Skeletal muscle tissue (tissue), 4 donors: Measurements from ENCODE around the gene TGFB1I1. TPM values are rescaled to one million over a fixed set of nuclear protein-coding genes. Genes with fewer than 3 reads are reported as not detected.
A peak's percentile ranks its signal among the peaks of the same experiment; 100 is the strongest.

Source experiments
- H3K27ac ChIP-seq: one replicate; pipeline ENCODE4 v1.7.0; 2013; ENCODE audit warnings: mild to moderate bottlenecking, low read depth, low read length, inconsistent platforms
- H3K27me3 ChIP-seq, 3 donors: one replicate each; pipeline ENCODE4 v1.7.0; 2013; ENCODE audit warnings: low read length in 3 of 3; ENCODE audit not compliant: control insufficient read depth in 3 of 3, insufficient read depth in 3 of 3
- H3K36me3 ChIP-seq, 3 donors: one replicate each; pipeline ENCODE4 v1.7.0; 2013; ENCODE audit warnings: low read length in 3 of 3; ENCODE audit not compliant: control insufficient read depth in 3 of 3, insufficient read depth in 3 of 3
- H3K4me1 ChIP-seq, 3 donors: one replicate each; pipeline ENCODE4 v1.7.0; 2013; ENCODE audit warnings: low read length in 3 of 3, mild to moderate bottlenecking in 3 of 3; ENCODE audit not compliant: control insufficient read depth in 3 of 3, insufficient read depth in 3 of 3
- H3K4me3 ChIP-seq, 3 donors: one replicate each; pipeline ENCODE4 v1.7.0; 2013; ENCODE audit warnings: low read length in 3 of 3
- H3K9ac ChIP-seq, 3 donors: one replicate each; pipeline ENCODE4 v1.7.0; 2013; ENCODE audit warnings: low read length in 3 of 3, mild to moderate bottlenecking in 3 of 3, moderate library complexity in 2 of 3, low read depth in 1 of 3
- H3K9me3 ChIP-seq, 3 donors: one replicate each; pipeline ENCODE4 v1.7.0; 2013; ENCODE audit warnings: low read length in 3 of 3; ENCODE audit not compliant: control insufficient read depth in 3 of 3
- total RNA-seq: library from RNA; depleted of rRNA; stranded (reverse); fragments of >200 nt; gene quantifications from one replicate; pipeline ENCODE4 v1.2.3, GENCODE V29; 2014
- donor health status: Osteomylitis.

Gene TGFB1I1
- total RNA-seq, 1 donor from 2014 or later, result 30.8 TPM

GRCh38 chr16:31467151-31467773 is 4.7 kb upstream of the TGFB1I1 start:
- peak overlapping the region; percentile 40 for H3K27ac ChIP-seq

GRCh38 chr16:31467858-31468257 is 4.1 kb upstream of the TGFB1I1 start:
- Histone ChIP-seq H3K9ac (no peak overlapping the region), H3K36me3 (peaks cover 31 to 36% (median 34%) of the 10 kb centered on the region in 3 donors), H3K4me1 (peaks cover 11 to 14% (median 11%) of the 10 kb centered on the region in 3 donors), H3K4me3 (no peak overlapping the region), H3K27ac (no peak overlapping the region), H3K27me3 (peaks cover 0 to 4% (median 4%) of the 10 kb centered on the region in 3 donors), H3K9me3 (no peaks in the 10 kb centered on the region)

More at GRCh38 chr16:31467151-31467773, 4.7 kb upstream of the TGFB1I1 start:
- no peak overlapping the region for H3K4me3 ChIP-seq
- H3K9ac ChIP-seq, result no peak overlapping the region
- H3K36me3 ChIP-seq, result peaks cover 32 to 42% (median 38%) of the 10 kb centered on the region in 3 donors
- peaks cover 0 to 2% (median 0%) of the 10 kb centered on the region in 3 donors for H3K27me3 ChIP-seq
- peaks cover 6 to 9% (median 8%) of the 10 kb centered on the region in 3 donors for H3K4me1 ChIP-seq
- H3K9me3 ChIP-seq, result no peaks in the 10 kb centered on the region

- no peak overlapping the region for H3K9ac ChIP-seq
- H3K27me3 ChIP-seq, result peaks cover 4 to 16% (median 6%) of the 10 kb centered on the region in 3 donors
- H3K36me3 ChIP-seq, result peaks cover 17 to 23% (median 20%) of the 10 kb centered on the region in 3 donors
- H3K4me3 ChIP-seq, result no peak overlapping the region
- H3K9me3 ChIP-seq, result no peaks in the 10 kb centered on the region
- H3K4me1 ChIP-seq, result peaks cover 15 to 17% (median 16%) of the 10 kb centered on the region in 3 donors
- H3K27ac ChIP-seq, result peak overlapping the region; percentile 83
Observed at GRCh38 chr16:31470615-31471014, 1.3 kb upstream of the TGFB1I1 start.

- H3K27me3 ChIP-seq, result peaks cover 7 to 22% (median 8%) of the 10 kb centered on the region in 3 donors
- peaks cover 16 to 17% (median 16%) of the 10 kb centered on the region in 3 donors for H3K4me1 ChIP-seq
- peaks cover 10 to 17% (median 13%) of the 10 kb centered on the region in 3 donors for H3K36me3 ChIP-seq
- peak overlapping the region; percentile 52 to 64 (median 55) for H3K4me3 ChIP-seq
- H3K9ac ChIP-seq, result peak overlapping the region; percentile 70 to 82 (median 74)
- peak overlapping the region; percentile 83 for H3K27ac ChIP-seq
- H3K9me3 ChIP-seq, result no peaks in the 10 kb centered on the region
Observed at GRCh38 chr16:31471241-31471874, 594 bp upstream of the TGFB1I1 start.

DNA sequence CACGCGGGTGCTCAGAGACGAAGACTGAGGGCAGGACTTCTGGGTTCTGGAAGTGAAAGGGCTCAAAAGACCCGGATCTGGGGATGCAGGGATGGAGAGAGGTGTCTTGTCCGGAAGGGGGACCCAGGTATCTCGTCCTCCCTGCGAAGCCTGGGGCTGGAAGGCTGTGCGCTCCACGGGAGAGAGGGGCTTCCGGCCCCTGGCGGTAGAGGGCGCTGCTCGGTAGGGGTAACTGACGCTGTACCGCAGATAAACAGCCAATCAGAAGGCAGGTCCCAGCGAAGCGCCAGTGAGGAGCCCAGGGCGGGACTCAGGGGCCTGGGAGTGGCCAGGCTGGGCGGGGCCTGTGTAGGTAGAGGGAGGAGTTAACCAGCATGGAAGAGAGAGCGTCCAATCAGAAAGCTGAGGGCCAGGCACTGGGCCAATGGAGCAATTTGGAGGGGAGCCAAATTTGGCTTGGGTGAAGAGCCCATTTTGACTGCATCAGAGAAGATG is 804 bp downstream of the TGFB1I1 start:
- peak overlapping the region; percentile 68 to 71 (median 70) for H3K4me3 ChIP-seq
- peaks cover 0 to 9% (median 8%) of the 10 kb centered on the region in 3 donors for H3K36me3 ChIP-seq
- peak overlapping the region; percentile 22 to 83 (median 67) for H3K9ac ChIP-seq
- H3K27me3 ChIP-seq, result peaks cover 10 to 29% (median 12%) of the 10 kb centered on the region in 3 donors
- peak overlapping the region; percentile 83 for H3K27ac ChIP-seq
- H3K9me3 ChIP-seq, result no peaks in the 10 kb centered on the region
- H3K4me1 ChIP-seq, result peaks cover 16 to 18% (median 17%) of the 10 kb centered on the region in 3 donors

DNA sequence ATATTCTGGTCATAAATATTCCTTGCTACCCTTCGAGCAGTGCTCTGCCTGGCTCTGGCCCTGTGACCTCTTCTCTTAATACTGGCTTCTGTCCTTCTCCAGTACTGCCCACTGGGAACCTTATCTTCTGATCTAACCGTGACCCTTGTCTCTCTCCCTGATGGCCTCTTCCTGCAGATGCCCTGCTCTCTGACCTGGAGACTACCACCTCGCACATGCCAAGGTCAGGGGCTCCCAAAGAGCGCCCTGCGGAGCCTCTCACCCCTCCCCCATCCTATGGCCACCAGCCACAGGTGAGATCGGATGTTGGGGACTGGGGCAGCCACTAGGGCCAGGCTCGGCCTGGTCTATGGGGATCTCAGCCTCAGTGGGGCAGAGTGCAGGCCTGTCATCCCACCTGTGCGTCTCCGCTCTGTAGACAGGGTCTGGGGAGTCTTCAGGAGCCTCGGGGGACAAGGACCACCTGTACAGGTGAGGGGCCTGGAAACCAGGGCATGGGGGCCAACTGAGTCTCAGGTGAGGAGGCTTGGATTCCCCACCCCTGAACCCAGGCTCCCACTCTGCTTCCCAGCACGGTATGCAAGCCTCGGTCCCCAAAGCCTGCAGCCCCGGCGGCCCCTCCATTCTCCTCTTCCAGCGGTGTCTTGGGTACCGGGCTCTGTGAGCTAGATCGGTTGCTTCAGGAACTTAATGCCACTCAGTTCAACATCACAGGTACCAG is 1.5 kb downstream of the TGFB1I1 start:
- Histone ChIP-seq H3K27ac (no peak overlapping the region), H3K9ac (no peak overlapping the region), H3K4me1 (peaks cover 16 to 18% (median 17%) of the 10 kb centered on the region in 3 donors), H3K27me3 (peaks cover 12 to 29% (median 13%) of the 10 kb centered on the region in 3 donors), H3K4me3 (no peak overlapping the region), H3K9me3 (no peaks in the 10 kb centered on the region), H3K36me3 (peaks cover 0 to 11% (median 9%) of the 10 kb centered on the region in 3 donors)

DNA sequence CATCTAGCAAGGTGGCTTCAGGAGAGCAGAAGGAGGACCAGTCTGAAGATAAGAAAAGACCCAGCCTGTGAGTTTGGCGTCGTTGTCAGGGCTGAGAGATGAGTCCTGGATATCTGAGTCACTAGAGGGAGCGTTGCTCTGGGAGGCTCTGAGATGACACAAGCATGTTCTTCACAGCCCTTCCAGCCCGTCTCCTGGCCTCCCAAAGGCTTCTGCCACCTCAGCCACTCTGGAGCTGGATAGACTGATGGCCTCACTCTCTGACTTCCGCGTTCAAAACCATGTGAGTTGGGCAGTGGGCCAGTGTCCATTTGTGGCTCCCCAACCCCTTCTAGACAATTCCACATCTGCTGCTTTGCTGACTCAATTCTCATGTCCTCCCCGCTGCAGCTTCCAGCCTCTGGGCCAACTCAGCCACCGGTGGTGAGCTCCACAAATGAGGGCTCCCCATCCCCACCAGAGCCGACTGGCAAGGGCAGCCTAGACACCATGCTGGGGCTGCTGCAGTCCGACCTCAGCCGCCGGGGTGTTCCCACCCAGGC is 2.3 kb downstream of the TGFB1I1 start:
- Histone ChIP-seq H3K9ac (no peak overlapping the region), H3K27me3 (peaks cover 12 to 29% (median 18%) of the 10 kb centered on the region in 3 donors), H3K27ac (no peak overlapping the region), H3K36me3 (peaks cover 0 to 11% (median 9%) of the 10 kb centered on the region in 3 donors), H3K4me3 (no peak overlapping the region), H3K4me1 (peaks cover 16 to 18% (median 17%) of the 10 kb centered on the region in 3 donors), H3K9me3 (no peaks in the 10 kb centered on the region)

DNA sequence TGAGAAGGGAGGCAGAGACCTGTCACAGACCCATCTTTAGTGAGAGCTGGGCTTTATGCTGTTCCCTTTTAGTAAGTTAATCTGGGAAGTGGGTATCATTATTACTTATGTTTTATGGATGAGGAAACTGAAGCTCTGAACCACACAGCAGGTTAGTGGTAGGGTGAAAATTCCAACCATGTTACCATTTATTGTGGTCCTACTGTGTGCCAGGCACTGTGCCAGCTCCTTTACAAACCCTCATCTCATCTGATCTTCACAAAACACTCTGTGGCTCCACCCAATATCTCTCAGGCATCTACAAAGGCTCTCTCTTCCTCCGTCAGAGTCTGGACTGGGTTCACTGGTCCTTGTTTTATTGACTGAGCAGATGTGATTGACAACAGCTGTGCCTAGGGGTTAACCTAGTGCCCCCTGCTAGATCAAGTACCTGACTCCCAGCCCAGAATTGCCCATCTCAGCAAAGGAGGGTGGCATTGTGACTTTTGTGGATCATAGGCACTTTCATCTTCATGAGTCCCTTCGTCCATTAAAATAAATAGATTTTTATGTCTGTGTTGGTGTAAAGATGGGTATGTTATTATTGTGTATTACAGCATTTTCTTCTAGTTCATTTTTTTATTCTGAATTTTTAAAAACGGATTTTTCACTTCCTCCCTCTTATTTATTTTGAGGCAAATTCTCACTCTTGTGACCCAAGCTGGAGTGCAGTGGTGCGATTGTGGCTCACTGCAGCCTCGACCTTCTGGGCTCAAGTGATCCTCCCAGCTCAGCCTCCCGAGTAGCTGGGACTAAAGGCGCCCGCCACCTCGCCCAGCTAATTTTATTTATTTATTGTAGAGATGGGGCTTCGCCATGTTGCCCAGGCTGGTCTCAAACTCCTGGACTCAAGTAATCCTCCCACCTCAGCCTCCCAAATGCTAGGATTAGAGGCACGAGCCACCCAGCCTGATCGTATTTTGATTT is 3.1 kb downstream of the TGFB1I1 start:
- H3K36me3 ChIP-seq, result peaks cover 0 to 11% (median 9%) of the 10 kb centered on the region in 3 donors
- H3K4me3 ChIP-seq, result no peak overlapping the region
- no peak overlapping the region for H3K9ac ChIP-seq
- no peak overlapping the region for H3K27ac ChIP-seq
- H3K9me3 ChIP-seq, result no peaks in the 10 kb centered on the region
- peaks cover 16 to 18% (median 17%) of the 10 kb centered on the region in 3 donors for H3K4me1 ChIP-seq
- H3K27me3 ChIP-seq, result peaks cover 16 to 29% (median 23%) of the 10 kb centered on the region in 3 donors

- no peak overlapping the region for H3K4me3 ChIP-seq
- H3K36me3 ChIP-seq, result peaks cover 0 to 11% (median 9%) of the 10 kb centered on the region in 3 donors
- H3K4me1 ChIP-seq, result peaks cover 17 to 21% (median 20%) of the 10 kb centered on the region in 3 donors
- H3K27me3 ChIP-seq, result peaks cover 16 to 29% (median 23%) of the 10 kb centered on the region in 3 donors
- H3K9ac ChIP-seq, result no peak overlapping the region
- H3K27ac ChIP-seq, result no peak overlapping the region
- no peaks in the 10 kb centered on the region for H3K9me3 ChIP-seq
Observed at GRCh38 chr16:31475946-31476302, 4.0 kb downstream of the TGFB1I1 start.
